ENCODE results near the gene GPR32. TPM values are rescaled to one million over a fixed set of nuclear protein-coding genes. Genes with fewer than 3 reads are reported as not detected.

GPR32 gene
- total RNA-seq, 1 donor from 2014 or later: not detected

- TF ChIP-seq CTCF (IDR thresholded peaks at IDR 0.05; ENCODE audit: unreplicated experiment): no peak
- peaks cover 44% of the 10 kb centered on the region for H3K27me3 Mint-ChIP-seq
These were observed 14.4 kb downstream of the GPR32 start for GRCh38 chr19:50784710-50785109.

GRCh38 chr19:50785329-50785728 lies 15.1 kb downstream of the GPR32 start:
- no peak overlapping the region for H3K4me3 Mint-ChIP-seq (ENCODE audit: low read depth)
- no peaks in the 10 kb centered on the region for H3K9me3 Mint-ChIP-seq (ENCODE audit: low read depth)

More at GRCh38 chr19:50784710-50785109, 14.4 kb downstream of the GPR32 start:
- Mint-ChIP-seq H3K27ac (no peak overlapping the region), H3K4me1 (ENCODE audit: low read depth) (peaks cover 1% of the 10 kb centered on the region), H3K9me3 (ENCODE audit: low read depth) (no peaks in the 10 kb centered on the region), H3K36me3 (ENCODE audit: insufficient read depth) (no peaks in the 10 kb centered on the region), H3K4me3 (ENCODE audit: low read depth) (no peak overlapping the region)
- DNase-seq (ENCODE audit: low spot score, unreplicated experiment): no peak

GRCh38 chr19:50790396-50790795 lies 20.1 kb downstream of the GPR32 start, which contains the start of gene ACP4:
TSS of gene ACP4 (plus strand) at chr19:50790415. CDS start at chr19:50790415, 0 bp downstream.
- no peak for TF ChIP-seq CTCF (IDR thresholded peaks at IDR 0.05; ENCODE audit: unreplicated experiment)
- Mint-ChIP-seq H3K9me3 (ENCODE audit: low read depth) (peaks cover 4% of the 10 kb centered on the region), H3K4me3 (ENCODE audit: low read depth) (no peak within 1 kb of the TSS), H3K27me3 (peaks cover 9% of the 10 kb centered on the region), H3K27ac (peak within 1 kb of the TSS; percentile 75), H3K36me3 (ENCODE audit: insufficient read depth) (no peaks in the 10 kb centered on the region), H3K4me1 (ENCODE audit: low read depth) (peaks cover 4% of the 10 kb centered on the region)
- DNase-seq (ENCODE audit: low spot score, unreplicated experiment): no peak

More at GRCh38 chr19:50785329-50785728, 15.1 kb downstream of the GPR32 start:
- TF ChIP-seq CTCF (IDR thresholded peaks at IDR 0.05; ENCODE audit: unreplicated experiment): no peak
- Mint-ChIP-seq H3K27me3 (peaks cover 38% of the 10 kb centered on the region), H3K36me3 (ENCODE audit: insufficient read depth) (no peaks in the 10 kb centered on the region), H3K27ac (no peak overlapping the region), H3K4me1 (ENCODE audit: low read depth) (peaks cover 1% of the 10 kb centered on the region)
- DNase-seq (ENCODE audit: low spot score, unreplicated experiment): no peak

- Mint-ChIP-seq H3K4me3 (ENCODE audit: low read depth) (no peak overlapping the region), H3K27me3 (peaks cover 9% of the 10 kb centered on the region), H3K9me3 (ENCODE audit: low read depth) (peaks cover 4% of the 10 kb centered on the region), H3K4me1 (ENCODE audit: low read depth) (peaks cover 4% of the 10 kb centered on the region), H3K27ac (peak overlapping the region; percentile 75), H3K36me3 (ENCODE audit: insufficient read depth) (no peaks in the 10 kb centered on the region)
- TF ChIP-seq CTCF (IDR thresholded peaks at IDR 0.05; ENCODE audit: unreplicated experiment): no peak
- DNase-seq (ENCODE audit: low spot score, unreplicated experiment): no peak
These were observed 20.7 kb downstream of the GPR32 start for GRCh38 chr19:50790922-50791467.

- Mint-ChIP-seq H3K36me3 (ENCODE audit: insufficient read depth) (no peaks in the 10 kb centered on the region), H3K4me1 (ENCODE audit: low read depth) (peaks cover 4% of the 10 kb centered on the region), H3K27me3 (peaks cover 9% of the 10 kb centered on the region), H3K4me3 (ENCODE audit: low read depth) (no peak overlapping the region), H3K27ac (no peak overlapping the region), H3K9me3 (ENCODE audit: low read depth) (peaks cover 4% of the 10 kb centered on the region)
- TF ChIP-seq CTCF (IDR thresholded peaks at IDR 0.05; ENCODE audit: unreplicated experiment): no peak
- DNase-seq (ENCODE audit: low spot score, unreplicated experiment): no peak
These were observed 21.5 kb downstream of the GPR32 start for GRCh38 chr19:50791594-50792271.
